SW480 (cell line): ENCODE measurements around the gene HMBS.
"Not testable (repeated sequence)": the region's sequence is repeated elsewhere in the genome, so short reads cannot be mapped to it uniquely, and the experiment has no call there.

Source experiments
- DNase-seq: peaks from one replicate; pipeline ENCODE4 v3.0.0-alpha.2; 2016; ENCODE audit warnings: low spot score

Gene HMBS

GRCh38 chr11:119100994-119101758 is 16.5 kb downstream of the HMBS start:
- no peak for DNase-seq

- peak; percentile 99 for DNase-seq
Observed at GRCh38 chr11:119101759-119102423, 17.2 kb downstream of the HMBS start, which contains the start of gene DPAGT1. DPAGT1 (minus strand) TSS chr11:119101853; CDS start chr11:119101655, 198 bp downstream.

- not testable (repeated sequence) for DNase-seq
Observed at GRCh38 chr11:119103161-119103664, 18.5 kb downstream of the HMBS start.

- DNase-seq: no peak
Observed at GRCh38 chr11:119103793-119104192, 19.1 kb downstream of the HMBS start.

- DNase-seq: peak; percentile 90
Observed at GRCh38 chr11:119106564-119107537, 22.2 kb downstream of the HMBS start, which contains the start of gene C2CD2L. C2CD2L (plus strand) TSS chr11:119107344; CDS start chr11:119107742, 398 bp downstream.

- no peak for DNase-seq
Observed at GRCh38 chr11:119107538-119108145, 23.0 kb downstream of the HMBS start.

GRCh38 chr11:119108146-119108856 is 23.6 kb downstream of the HMBS start:
- DNase-seq: peak; percentile 84

GRCh38 chr11:119108857-119109221 is 24.2 kb downstream of the HMBS start:
- DNase-seq: no peak

GRCh38 chr11:119109843-119110242 is 25.2 kb downstream of the HMBS start:
- no peak for DNase-seq

- no peak for DNase-seq
Observed at GRCh38 chr11:119110439-119110838, 25.8 kb downstream of the HMBS start.

GRCh38 chr11:119111361-119111925 is 26.8 kb downstream of the HMBS start:
- no peak for DNase-seq

- no peak for DNase-seq
Observed at GRCh38 chr11:119112314-119113020, 27.8 kb downstream of the HMBS start.

- DNase-seq: no peak
Observed at GRCh38 chr11:119113716-119114115, 29.0 kb downstream of the HMBS start.

GRCh38 chr11:119114351-119114750 is 29.7 kb downstream of the HMBS start:
- no peak for DNase-seq

- no peak for DNase-seq
Observed at GRCh38 chr11:119115484-119116234, 31.0 kb downstream of the HMBS start.

- no peak for DNase-seq
Observed at GRCh38 chr11:119116235-119116594, 31.5 kb downstream of the HMBS start.

GRCh38 chr11:119116601-119117000 is 31.9 kb downstream of the HMBS start:
- DNase-seq: no peak

- no peak for DNase-seq
Observed at GRCh38 chr11:119117004-119117706, 32.5 kb downstream of the HMBS start.

- DNase-seq: no peak
Observed at GRCh38 chr11:119118227-119118626, 33.5 kb downstream of the HMBS start.
